IPS-18a (cell line): ENCODE data around the gene SGMS1.
A peak's percentile ranks its signal among the peaks of the same experiment; 100 is the strongest.
"Not testable (repeated sequence)": the region's sequence is repeated elsewhere in the genome, so short reads cannot be mapped to it uniquely, and the experiment has no call there.

Experiments used
- H3K27ac ChIP-seq: one replicate; pipeline ENCODE4 v1.5.1; 2013; ENCODE audit warnings: low read length
- H3K27me3 ChIP-seq: one replicate; pipeline ENCODE4 v1.6.1; 2013; ENCODE audit warnings: mild to moderate bottlenecking, low read length; ENCODE audit not compliant: control insufficient read depth, insufficient read depth
- H3K36me3 ChIP-seq: one replicate; pipeline ENCODE4 v1.6.1; 2013; ENCODE audit warnings: low read depth, low read length; ENCODE audit not compliant: control insufficient read depth
- H3K4me1 ChIP-seq: one replicate; pipeline ENCODE4 v1.6.1; 2013; ENCODE audit warnings: low read depth, low read length; ENCODE audit not compliant: control insufficient read depth
- H3K4me3 ChIP-seq: one replicate; pipeline ENCODE4 v1.5.1; 2013; ENCODE audit warnings: low read length
- H3K9ac ChIP-seq: one replicate; pipeline ENCODE4 v1.6.1; 2013; ENCODE audit warnings: mild to moderate bottlenecking, low read length, moderate library complexity
- H3K9me3 ChIP-seq: one replicate; pipeline ENCODE4 v1.6.1; 2013; ENCODE audit warnings: low read depth, low read length; ENCODE audit not compliant: control insufficient read depth

The SGMS1 gene

DNA sequence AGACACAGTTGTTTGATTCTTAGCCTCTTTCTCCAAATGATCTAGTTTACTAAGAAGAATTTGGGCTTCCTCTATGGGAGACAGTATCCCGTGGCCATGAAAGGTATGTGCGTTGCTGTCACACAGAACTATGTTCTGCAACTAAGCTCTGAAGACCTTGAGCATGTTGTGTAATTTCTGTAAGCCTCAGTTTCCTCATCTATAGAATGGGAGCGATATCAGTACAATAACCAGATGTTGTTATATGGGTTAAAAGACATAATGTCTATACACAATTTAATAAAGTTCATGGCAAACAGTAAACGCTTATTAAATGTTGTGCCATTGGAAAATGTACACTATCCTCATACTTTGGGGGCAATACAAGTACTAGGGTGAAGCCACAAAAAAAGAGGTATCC lies 187.0 kb downstream of the SGMS1 start:
- Histone ChIP-seq H3K36me3 (no peaks in the 10 kb centered on the region), H3K9me3 (no peaks in the 10 kb centered on the region), H3K4me3 (no peak overlapping the region), H3K9ac (no peak overlapping the region), H3K27me3 (no peaks in the 10 kb centered on the region), H3K27ac (no peak overlapping the region), H3K4me1 (peaks cover 8% of the 10 kb centered on the region)

DNA sequence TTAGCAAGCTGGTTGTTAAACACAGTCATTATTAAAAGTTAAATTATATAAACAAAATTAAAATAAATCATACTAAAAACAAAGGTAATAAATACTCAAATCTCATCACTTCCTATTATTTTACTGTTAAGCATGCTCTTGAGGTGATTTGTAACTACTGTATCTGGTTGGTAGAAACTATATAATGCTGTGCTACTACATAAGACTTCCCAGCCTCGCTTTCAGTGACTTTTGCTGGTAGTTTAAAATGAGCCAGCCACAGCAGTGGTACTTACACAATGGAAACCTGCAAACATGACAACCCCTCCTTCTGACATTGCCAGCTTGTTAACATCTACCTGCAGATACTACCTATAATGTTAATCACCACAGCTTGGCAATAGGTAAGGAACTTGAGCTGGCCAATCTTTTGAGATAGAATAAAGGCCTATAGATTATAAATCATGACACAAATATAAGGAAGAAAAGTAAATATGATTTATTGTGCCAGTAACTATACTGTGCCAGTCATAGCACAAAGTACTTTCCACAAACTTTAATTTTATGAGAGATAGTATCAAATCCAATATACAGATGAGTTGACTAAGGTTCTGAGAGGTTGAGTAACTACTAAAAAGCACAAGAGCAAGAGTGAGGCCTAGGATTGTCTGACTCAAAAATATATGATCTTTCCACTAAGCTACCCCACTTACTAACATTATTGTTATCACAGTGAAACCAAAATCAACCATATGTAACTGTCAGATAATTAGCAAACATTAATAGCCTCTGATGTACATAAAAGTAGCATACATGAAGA lies 191.3 kb downstream of the SGMS1 start:
- no peak overlapping the region for H3K27ac ChIP-seq
- H3K27me3 ChIP-seq = no peaks in the 10 kb centered on the region
- no peaks in the 10 kb centered on the region for H3K36me3 ChIP-seq
- no peak overlapping the region for H3K9ac ChIP-seq
- H3K4me1 ChIP-seq = peaks cover 10% of the 10 kb centered on the region
- H3K9me3 ChIP-seq = no peaks in the 10 kb centered on the region
- no peak overlapping the region for H3K4me3 ChIP-seq

- H3K36me3 ChIP-seq = no peaks in the 10 kb centered on the region
- no peak overlapping the region for H3K4me3 ChIP-seq
- no peaks in the 10 kb centered on the region for H3K9me3 ChIP-seq
- peak overlapping the region; percentile 4 for H3K27ac ChIP-seq
- H3K27me3 ChIP-seq = no peaks in the 10 kb centered on the region
- H3K9ac ChIP-seq = no peak overlapping the region
- peaks cover 10% of the 10 kb centered on the region for H3K4me1 ChIP-seq
Observed at GRCh38 chr10:50431791-50432190, 192.0 kb downstream of the SGMS1 start.

DNA sequence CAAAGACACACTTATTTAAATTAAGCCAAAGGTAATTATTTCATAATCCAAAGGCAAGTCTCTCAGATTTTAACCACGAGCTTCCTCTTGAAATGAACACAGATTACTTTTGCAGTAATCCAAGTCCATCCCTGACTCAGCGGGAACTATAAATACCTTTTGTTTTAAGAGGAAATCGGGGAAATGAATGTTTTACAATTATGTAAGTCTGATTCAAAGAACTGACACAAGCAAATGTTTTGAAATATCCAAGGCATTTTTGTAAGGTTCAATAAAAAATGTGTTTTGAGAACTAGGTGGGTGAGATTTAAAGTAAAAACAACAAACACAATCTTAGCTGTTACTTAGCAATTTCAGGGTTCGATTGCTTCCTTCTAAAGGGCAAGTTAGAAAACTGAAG lies 192.6 kb downstream of the SGMS1 start:
- no peak overlapping the region for H3K4me3 ChIP-seq
- no peak overlapping the region for H3K9ac ChIP-seq
- peak overlapping the region; percentile 4 for H3K27ac ChIP-seq

DNA sequence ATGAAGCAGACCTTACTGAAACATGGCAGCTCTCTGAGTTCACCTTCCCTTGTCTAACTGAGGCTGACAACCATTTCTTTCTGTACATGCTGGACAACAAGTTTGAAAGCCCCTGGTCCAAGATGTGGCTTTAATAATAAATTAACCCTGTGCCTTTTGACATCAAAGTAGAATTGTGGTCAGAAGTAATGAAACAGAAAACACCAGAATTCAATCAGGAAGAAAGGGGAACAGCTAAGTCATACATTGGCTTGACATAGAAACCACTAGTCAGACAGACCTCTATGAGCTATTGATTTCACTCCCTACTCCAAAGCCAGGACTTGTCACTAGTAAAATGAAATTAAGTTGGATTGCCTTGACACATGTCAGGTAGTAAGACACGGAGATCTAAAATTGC lies 197.3 kb downstream of the SGMS1 start:
- H3K27ac ChIP-seq = no peak overlapping the region
- H3K9me3 ChIP-seq = no peaks in the 10 kb centered on the region
- no peak overlapping the region for H3K9ac ChIP-seq
- peaks cover 8% of the 10 kb centered on the region for H3K4me1 ChIP-seq
- H3K27me3 ChIP-seq = no peaks in the 10 kb centered on the region
- no peak overlapping the region for H3K4me3 ChIP-seq
- no peaks in the 10 kb centered on the region for H3K36me3 ChIP-seq

More for the DNA sequence above, 192.6 kb downstream of the SGMS1 start:
- Histone ChIP-seq H3K4me1 (peaks cover 10% of the 10 kb centered on the region), H3K36me3 (no peaks in the 10 kb centered on the region), H3K27me3 (no peaks in the 10 kb centered on the region), H3K9me3 (no peaks in the 10 kb centered on the region)

DNA sequence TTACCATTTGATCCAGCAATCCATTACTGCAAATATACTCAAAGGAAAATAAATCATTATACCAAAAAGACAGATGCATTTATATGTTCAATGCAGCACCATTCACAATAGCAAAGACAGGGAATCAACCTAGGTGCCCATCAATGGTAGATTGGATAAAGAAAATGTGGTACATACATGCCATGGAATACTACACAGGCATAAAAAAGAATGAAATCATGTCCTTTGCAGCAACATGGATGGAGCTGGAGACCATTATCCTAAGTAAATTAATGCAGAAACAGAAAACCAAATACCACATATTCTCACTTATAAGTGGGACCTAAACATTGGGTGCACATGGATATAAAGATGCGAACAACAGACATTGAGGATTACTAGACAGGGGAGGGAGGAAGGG lies 198.5 kb downstream of the SGMS1 start:
- not testable (repeated sequence) for H3K4me3 ChIP-seq, H3K9ac ChIP-seq

DNA sequence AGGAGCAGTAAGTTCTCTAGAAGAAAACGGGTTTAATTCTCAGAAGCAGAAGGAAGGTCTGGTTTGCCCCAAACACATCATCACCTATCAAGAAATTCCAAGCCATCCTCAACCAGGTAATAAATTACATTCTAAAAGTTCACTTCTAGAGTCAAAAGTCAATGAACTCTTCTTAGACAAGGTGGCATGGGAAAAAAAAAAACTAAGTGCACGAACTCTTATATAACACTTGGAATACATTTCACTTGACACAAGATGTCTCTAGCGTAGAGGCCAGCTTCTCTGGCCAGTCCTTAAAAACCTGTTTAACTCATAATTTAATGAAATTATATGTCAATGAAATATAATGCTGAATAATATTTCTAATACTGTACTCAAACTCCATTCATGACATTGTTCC lies 200.3 kb downstream of the SGMS1 start:
- no peaks in the 10 kb centered on the region for H3K9me3 ChIP-seq
- H3K4me1 ChIP-seq = peaks cover 9% of the 10 kb centered on the region
- no peaks in the 10 kb centered on the region for H3K36me3 ChIP-seq
- no peak overlapping the region for H3K27ac ChIP-seq
- H3K4me3 ChIP-seq = no peak overlapping the region
- H3K27me3 ChIP-seq = peaks cover 7% of the 10 kb centered on the region
- H3K9ac ChIP-seq = no peak overlapping the region

More for the DNA sequence above, 198.5 kb downstream of the SGMS1 start:
- not testable (repeated sequence) for H3K4me1 ChIP-seq, H3K9me3 ChIP-seq, H3K27ac ChIP-seq, H3K36me3 ChIP-seq, H3K27me3 ChIP-seq

- Histone ChIP-seq H3K9ac (no peak overlapping the region), H3K27me3 (peaks cover 16% of the 10 kb centered on the region), H3K4me3 (no peak overlapping the region), H3K27ac (no peak overlapping the region), H3K9me3 (no peaks in the 10 kb centered on the region), H3K36me3 (no peaks in the 10 kb centered on the region), H3K4me1 (peaks cover 16% of the 10 kb centered on the region)
Observed at GRCh38 chr10:50422259-50422658, 201.5 kb downstream of the SGMS1 start.

DNA sequence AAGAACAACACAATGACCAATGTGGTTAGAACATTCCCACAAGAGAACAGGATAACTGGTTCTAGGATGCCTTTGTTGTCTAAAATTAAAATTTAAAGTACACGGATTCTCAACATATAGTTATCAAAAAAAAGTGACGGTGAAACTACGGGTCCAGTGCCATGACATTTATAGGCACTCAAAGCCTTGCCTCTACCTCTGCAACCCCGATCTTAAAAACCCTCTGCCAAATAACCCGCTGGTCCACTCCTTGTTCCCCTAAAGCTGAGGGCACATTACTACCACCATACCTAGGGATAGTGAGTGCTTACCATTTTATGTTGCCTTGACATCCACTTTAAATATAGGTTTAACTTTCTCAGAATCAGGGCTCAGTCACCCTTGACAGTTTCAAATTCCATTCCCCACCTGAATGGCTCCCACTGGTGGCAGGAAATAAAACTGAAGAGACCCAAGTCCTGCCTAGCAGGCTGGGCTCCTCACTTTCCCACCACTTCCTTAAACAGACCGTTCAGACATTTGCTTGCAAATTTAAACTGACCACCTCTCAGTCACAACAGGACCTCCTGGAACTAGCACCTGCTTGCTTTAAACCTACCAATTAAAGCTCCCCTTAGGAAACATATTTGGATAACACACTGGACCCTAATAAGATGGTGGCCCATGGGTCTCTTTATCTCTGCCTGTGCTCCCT lies 202.6 kb downstream of the SGMS1 start:
- Histone ChIP-seq H3K36me3 (no peaks in the 10 kb centered on the region), H3K27me3 (peaks cover 16% of the 10 kb centered on the region), H3K9me3 (no peaks in the 10 kb centered on the region), H3K4me1 (peaks cover 16% of the 10 kb centered on the region), H3K4me3 (no peak overlapping the region), H3K27ac (no peak overlapping the region), H3K9ac (no peak overlapping the region)

GRCh38 chr10:50420196-50420595 lies 203.6 kb downstream of the SGMS1 start:
- H3K4me3 ChIP-seq = no peak overlapping the region

GRCh38 chr10:50419756-50420155 lies 204.0 kb downstream of the SGMS1 start:
- H3K27ac ChIP-seq = no peak overlapping the region
- no peak overlapping the region for H3K9ac ChIP-seq
- peaks cover 16% of the 10 kb centered on the region for H3K27me3 ChIP-seq
- H3K9me3 ChIP-seq = no peaks in the 10 kb centered on the region
- H3K4me1 ChIP-seq = peaks cover 20% of the 10 kb centered on the region
- H3K36me3 ChIP-seq = no peaks in the 10 kb centered on the region
- no peak overlapping the region for H3K4me3 ChIP-seq

More at GRCh38 chr10:50420196-50420595, 203.6 kb downstream of the SGMS1 start:
- no peak overlapping the region for H3K27ac ChIP-seq
- no peak overlapping the region for H3K9ac ChIP-seq
- no peaks in the 10 kb centered on the region for H3K9me3 ChIP-seq
- H3K27me3 ChIP-seq = peaks cover 16% of the 10 kb centered on the region
- H3K4me1 ChIP-seq = peaks cover 20% of the 10 kb centered on the region
- H3K36me3 ChIP-seq = no peaks in the 10 kb centered on the region

DNA sequence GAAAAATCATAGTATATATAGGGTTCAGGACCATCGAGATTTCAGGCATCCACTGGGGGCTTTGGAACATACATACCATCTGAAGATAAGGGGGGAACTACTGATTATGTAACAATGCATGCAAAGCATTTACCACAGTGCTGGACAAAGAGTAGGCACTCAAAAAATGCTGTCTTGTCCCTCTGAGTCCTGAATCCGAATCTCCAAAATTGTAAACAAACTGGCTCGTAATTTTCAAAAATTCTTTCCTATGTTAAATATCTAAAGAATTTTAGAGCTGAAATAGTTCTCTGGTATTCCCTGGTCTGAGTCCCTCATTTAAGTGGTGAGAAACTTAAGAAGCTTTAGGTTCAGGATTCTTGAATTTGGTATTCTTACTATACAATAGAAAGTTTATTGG lies 204.7 kb downstream of the SGMS1 start:
- peaks cover 20% of the 10 kb centered on the region for H3K4me1 ChIP-seq
- no peaks in the 10 kb centered on the region for H3K36me3 ChIP-seq
- no peak overlapping the region for H3K9ac ChIP-seq
- no peak overlapping the region for H3K4me3 ChIP-seq
- H3K27me3 ChIP-seq = peaks cover 16% of the 10 kb centered on the region
- no peak overlapping the region for H3K27ac ChIP-seq
- no peaks in the 10 kb centered on the region for H3K9me3 ChIP-seq
